GM19438 (cell line): Measurements from ENCODE around the gene NFATC2.
"Not testable (repeated sequence)": the region's sequence is repeated elsewhere in the genome, so short reads cannot be mapped to it uniquely, and the experiment has no call there.

Source experiments
- ATAC-seq: cut with Tn5 transposase; IDR thresholded peaks from one replicate; pipeline ENCODE4 v1.9.1; 2021; ENCODE audit warnings: low read depth; ENCODE audit not compliant: unreplicated experiment

NFATC2 gene

DNA sequence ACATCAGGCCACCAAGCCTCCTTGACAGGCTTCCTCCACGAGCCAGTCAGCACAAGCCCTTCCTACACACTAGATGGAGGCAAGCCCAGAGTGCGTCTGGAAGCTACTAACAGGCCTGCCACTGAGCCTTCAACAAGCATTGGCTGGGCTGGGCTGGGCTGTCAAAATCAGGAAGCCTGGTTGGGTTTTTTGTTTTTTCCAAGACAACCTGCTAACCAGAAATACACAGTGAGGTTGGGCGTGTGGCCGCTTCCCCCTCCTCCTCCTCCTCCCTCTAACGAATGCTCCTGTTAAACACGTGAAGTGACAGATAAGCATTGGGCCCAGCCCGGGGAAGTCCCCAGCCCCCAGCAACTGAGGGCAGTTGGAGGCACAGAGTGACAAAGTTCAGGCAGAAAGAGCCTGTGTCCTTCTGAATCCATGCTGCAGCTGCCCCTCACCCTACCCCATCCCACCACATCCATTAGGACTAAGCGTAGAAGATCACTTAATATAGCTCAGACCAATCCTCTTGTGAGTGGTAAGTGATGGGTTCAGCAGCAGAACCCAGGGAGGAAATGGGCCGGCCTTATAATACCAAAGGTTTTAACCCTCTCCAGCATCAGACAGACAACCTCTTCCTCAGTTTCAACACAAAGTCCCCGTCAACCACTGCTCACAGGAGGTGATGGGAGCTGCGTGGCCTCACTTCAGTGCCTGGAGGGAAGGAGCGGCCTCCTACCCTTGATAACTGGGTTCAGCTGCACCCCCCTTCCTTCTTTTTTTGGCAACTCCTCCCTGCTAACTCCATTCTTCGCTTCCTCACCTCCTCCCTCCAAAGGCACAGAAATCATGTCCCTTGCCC is 1.1 kb downstream of the NFATC2 start:
- peak; percentile 42 for ATAC-seq

DNA sequence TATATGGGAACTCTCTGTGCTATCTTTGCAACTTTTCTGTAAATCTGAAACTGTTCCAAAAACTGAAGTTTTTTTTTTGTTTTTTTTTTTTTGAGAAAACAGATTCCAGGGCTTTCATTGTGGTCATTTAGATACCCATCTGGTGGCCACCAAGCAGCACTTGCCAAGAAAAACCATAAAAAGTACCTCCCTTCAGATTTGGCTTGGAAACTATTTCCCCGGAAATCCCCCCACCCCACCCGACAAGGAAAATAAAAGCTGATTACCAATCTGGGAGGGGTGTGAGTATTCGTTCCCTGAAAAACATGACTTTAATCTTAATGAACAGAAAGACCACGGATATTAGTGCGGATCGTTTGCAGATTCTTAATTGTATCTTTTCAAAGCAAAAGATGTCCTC is 1.9 kb downstream of the NFATC2 start:
- no peak for ATAC-seq

DNA sequence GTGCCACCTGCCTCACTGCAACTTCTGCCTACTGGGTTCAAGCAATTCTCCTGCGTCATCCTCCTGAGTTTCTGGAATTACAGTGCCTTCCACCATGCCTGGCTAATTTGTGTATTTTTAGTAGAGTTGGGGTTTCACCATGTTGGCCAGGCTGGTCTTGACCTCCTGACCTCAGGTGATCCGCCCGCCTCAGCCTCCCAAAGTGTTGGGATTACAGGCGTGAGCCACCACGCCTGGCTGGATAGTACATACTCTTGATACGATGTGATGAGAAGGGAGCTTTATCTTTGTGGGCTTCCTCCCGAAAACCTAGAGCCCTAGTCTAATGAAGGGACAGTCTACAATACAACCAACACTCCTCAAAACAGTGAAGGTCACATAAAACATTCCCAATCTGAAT is 2.4 kb downstream of the NFATC2 start:
- not testable (repeated sequence) for ATAC-seq

DNA sequence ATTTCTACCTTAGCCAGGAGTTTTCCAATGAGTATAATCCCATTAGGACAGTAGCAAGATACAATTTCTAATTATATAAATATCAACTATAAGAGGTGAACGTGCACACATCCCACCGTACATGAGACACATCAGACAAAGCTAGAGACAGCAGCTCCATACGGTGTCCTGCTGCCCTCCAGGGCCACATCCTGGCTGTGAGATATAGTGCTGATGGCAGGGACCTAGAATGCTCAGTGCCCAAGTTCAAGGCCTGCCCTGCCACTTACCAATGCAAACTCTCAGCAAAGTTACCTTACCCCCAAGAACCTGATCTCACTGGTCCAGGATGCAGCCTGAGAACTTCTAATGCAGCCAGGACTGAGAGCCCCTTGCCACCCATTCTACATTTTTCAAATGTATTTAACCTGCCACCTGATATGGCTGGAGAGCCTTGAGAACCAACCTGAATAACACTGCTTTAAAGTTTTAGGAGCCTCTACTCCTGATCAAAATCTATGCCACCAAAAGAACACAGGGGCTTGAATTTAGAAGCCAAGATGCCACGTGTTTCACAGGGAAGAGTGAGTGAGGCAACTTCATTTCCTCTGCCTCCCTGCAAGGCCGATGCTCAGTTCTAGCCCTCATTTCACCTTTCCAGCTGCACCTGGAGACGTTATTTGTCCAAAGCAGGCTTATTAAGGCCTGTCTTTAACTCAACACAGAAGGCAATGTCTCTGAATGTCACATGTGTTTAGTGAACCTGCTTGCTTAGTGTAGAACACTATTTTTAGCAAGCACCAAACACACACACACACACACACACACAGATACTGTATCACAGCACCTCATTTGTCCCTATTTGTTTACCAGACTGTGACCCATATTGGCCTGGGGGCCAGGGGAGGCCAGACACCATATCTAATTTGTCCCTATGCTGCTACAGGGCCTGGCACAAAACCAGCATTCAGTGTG is 6.1 kb downstream of the NFATC2 start:
- ATAC-seq, result no peak

DNA sequence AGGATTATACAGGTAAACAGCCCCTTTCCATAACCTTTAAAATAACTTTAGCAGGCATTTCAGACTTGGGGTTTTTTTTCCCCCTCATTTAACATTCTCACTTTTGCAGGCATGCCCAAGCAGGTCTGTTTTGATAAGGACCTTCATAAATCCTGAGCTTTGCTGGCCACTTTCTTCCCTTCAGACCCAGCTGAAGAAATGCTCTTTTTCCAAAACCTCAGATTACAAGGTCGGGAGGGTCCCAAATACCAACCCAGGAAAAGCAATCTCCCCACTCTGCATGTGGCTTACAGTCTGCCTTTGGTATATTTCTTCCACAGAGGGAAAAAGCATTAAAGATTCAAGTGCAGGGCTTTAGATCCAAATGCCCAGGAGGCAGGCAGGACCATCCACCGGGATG is 6.8 kb downstream of the NFATC2 start:
- no peak for ATAC-seq

GRCh38 chr20:51535075-51535386 is 7.5 kb downstream of the NFATC2 start:
- no peak for ATAC-seq

DNA sequence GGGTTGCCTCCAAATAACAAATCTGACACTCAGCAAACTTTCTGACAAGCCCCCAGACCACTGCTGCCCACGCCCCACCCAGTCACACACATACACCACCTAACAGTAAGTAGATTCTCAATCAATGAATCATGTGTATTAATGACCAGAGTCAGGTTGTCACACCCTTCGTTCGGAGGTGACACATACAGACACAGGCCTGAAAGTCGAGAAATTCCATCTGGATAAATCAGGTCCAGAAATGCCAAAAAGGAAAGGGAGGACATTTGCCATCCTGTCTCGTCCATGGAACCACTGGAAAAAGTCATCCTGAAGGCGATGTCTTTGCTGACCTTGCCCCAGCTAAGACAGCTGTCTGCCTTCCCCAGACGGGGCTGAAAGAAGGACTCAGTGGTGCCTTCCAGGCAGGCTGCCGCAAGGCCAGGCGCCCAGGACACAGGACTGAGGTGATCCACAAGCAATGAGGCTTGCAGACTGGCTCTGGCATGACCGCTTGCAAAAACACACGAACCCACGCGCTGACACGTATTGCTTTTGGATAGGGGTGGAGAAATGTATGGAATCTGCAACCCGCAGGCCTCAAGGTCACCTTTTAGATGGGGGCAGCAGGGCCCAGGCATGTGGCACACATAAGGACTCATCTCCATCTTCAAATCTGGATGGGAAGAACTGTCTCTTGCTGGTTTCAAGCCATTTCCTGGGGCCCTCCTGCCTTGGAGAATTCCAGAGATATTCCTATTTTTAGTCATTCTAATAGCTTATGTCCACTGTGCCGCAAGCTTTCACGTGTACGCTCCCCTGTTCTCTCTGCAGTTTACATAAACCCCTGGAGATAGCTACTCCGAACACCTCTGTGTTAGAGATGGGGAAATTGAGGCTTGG is 9.0 kb downstream of the NFATC2 start:
- ATAC-seq, result no peak

GRCh38 chr20:51532577-51533191 is 9.8 kb downstream of the NFATC2 start:
- no peak for ATAC-seq

DNA sequence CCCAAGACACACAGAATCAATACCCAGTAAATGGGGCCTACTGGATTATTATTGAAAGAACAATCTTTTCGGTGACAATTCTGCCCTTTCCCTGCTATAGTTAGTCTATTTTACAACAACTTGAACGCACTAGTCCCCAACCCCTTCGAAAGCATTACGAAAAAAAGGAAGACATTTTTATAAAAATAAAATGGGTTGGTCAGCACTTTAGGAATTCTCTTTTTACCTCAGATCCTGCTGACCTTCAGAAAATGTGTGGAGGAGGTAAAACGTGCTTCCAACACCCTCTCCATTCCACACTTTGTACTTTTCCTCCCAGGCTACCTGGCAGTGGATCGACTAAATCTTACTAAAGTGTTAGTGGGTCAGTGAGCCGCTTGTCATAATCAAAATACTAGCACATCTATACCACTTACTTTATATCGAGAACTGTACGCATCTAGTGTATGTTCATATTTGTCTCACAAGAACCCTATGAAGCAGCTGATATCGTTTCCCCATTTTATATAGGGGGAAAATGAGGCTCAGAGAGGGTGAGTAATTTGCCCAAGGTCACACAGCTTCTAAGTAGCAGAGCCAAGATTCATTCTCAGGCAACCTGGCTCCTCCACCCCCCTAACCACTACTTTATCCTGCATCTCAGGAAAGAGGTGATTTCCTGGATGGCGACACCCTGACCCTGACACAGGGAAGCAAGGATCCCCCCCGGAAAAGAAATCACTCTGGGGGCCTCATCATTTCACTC is 10.6 kb downstream of the NFATC2 start:
- ATAC-seq, result no peak

DNA sequence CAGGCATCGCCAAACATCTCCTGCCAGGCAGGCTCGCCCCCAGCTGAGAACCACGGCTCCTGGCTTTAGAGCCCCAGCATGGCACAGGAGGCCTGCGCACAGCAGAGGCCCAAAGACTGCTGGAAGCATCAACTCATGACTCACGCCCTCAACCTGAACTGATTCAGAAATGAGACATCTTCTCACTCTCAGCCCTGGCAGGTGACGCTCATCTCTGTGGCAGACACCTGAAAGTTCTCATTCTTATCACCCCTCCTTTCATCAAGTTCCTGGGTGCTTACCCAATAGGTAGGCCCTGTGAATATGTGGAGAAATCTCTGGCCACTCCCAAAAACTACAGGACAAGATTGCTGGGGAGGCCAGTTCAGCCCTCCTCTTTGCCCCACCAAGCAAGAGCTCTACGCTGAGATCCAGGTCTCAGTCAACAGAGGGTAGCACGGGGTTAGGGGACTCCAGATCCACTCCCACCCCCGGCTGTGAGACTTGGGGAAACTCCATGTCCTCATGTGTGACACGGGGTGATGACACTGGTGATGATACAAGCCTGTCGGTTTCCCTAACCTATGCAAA is 11.3 kb downstream of the NFATC2 start:
- ATAC-seq, result peak; percentile 48

DNA sequence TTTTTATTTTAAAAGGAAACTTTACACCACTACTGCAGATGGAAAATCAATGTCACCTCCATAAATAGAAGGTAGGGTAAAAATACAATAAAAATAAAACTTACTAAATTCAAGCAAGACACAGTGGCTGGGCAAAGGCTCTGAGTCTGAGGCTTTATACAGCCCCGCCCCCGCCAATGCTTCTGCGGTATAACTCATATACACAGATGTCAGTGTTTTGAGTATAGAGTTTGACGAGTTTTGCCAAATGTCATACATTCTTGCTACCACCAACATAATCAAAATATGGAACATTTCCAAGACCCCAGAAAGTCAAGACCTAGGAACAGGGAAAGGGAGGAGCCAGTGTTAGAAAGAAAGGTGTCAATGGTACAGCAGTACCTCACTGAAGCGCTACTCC is 12.8 kb downstream of the NFATC2 start:
- no peak for ATAC-seq

- no peak for ATAC-seq
Measured at GRCh38 chr20:51529081-51529681, 13.3 kb downstream of the NFATC2 start.

- no peak for ATAC-seq
Measured at GRCh38 chr20:51528263-51529027, 14.1 kb downstream of the NFATC2 start.

- ATAC-seq, result no peak
Measured at GRCh38 chr20:51526754-51527153, 15.8 kb downstream of the NFATC2 start.

GRCh38 chr20:51526106-51526470 is 16.4 kb downstream of the NFATC2 start:
- ATAC-seq, result no peak

- ATAC-seq, result no peak
Measured at GRCh38 chr20:51525241-51526105, 17.0 kb downstream of the NFATC2 start.

- ATAC-seq, result no peak
Measured at GRCh38 chr20:51523276-51524013, 19.1 kb downstream of the NFATC2 start.
